ENCODE measurements around the gene PHKB. TPM values are rescaled to one million over a fixed set of nuclear protein-coding genes. Genes with fewer than 3 reads are reported as not detected.

Gene PHKB
- total RNA-seq, 2 donors from 2014 or later: 75.7 to 93.8 TPM

DNA sequence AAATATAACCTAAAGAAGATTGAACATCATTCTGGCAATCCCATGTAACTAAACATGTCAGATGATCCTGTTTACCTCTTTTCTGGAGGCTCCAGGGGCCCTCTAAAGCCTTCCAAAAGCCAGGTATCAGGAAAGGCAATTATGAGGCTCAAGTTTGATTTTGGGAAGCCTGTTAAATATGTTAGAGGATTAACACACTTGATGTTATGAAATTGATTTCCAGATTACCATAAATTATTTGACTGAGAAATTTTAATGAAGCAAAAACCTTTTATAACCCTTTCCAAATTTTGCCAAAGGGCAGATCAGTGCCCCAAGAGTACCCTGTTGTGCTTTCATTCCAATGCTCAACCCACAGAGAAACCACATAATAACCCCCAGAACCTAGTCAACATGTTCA lies 29.3 kb downstream of the PHKB start:
- ATAC-seq (ENCODE audit: insufficient number of reproducible peaks, low FRiP score, low read depth) (no peak), DNase-seq (ENCODE audit: low spot score) (no peak)
- no peak overlapping the region for H3K4me3 ChIP-seq
- H3K27me3 ChIP-seq (replicated peaks; ENCODE audit: insufficient read depth): no peaks in the 10 kb centered on the region
- peaks cover 5% of the 10 kb centered on the region for H3K9me3 ChIP-seq
- H3K36me3 ChIP-seq: no peaks in the 10 kb centered on the region
- TF ChIP-seq, protein P1, sequence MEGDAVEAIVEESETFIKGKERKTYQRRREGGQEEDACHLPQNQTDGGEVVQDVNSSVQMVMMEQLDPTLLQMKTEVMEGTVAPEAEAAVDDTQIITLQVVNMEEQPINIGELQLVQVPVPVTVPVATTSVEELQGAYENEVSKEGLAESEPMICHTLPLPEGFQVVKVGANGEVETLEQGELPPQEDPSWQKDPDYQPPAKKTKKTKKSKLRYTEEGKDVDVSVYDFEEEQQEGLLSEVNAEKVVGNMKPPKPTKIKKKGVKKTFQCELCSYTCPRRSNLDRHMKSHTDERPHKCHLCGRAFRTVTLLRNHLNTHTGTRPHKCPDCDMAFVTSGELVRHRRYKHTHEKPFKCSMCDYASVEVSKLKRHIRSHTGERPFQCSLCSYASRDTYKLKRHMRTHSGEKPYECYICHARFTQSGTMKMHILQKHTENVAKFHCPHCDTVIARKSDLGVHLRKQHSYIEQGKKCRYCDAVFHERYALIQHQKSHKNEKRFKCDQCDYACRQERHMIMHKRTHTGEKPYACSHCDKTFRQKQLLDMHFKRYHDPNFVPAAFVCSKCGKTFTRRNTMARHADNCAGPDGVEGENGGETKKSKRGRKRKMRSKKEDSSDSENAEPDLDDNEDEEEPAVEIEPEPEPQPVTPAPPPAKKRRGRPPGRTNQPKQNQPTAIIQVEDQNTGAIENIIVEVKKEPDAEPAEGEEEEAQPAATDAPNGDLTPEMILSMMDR (IDR thresholded peaks at IDR 0.05): no peak
- no peak overlapping the region for H3K27ac ChIP-seq
- H3K4me1 ChIP-seq (ENCODE audit: control insufficient read depth in 1 of 2, low read depth in 2 of 2): peaks cover 12 to 23% of the 10 kb centered on the region in 2 donors

DNA sequence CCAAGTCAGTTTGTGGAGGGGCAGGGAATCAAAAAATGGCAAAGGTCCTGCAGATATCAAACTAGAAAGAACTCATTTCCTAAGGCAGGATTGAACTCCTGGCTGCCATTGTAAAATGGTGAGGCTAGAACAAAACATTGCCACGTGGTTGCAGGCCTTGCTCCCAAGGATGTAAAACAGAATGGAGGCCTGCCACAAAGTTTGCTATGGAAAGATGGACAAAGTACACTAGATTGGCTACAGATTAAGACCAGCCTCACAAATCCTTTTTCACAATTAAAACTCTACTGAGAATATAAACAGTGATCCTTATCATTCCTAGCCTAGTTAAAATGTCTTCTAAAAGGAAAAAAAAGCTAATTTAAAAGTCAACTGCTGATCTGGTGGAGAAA lies 30.9 kb downstream of the PHKB start:
- Histone ChIP-seq H3K9me3 (peaks cover 5% of the 10 kb centered on the region), H3K4me1 (ENCODE audit: control insufficient read depth in 1 of 2, low read depth in 2 of 2) (peaks cover 12 to 23% of the 10 kb centered on the region in 2 donors), H3K36me3 (no peaks in the 10 kb centered on the region), H3K4me3 (no peak overlapping the region), H3K27ac (peak overlapping the region; percentile 46 to 68), H3K27me3 (replicated peaks; ENCODE audit: insufficient read depth) (no peaks in the 10 kb centered on the region)
- TF ChIP-seq, protein P1 (IDR thresholded peaks at IDR 0.05): no peak
- DNase-seq (ENCODE audit: low spot score) (no peak), ATAC-seq (ENCODE audit: insufficient number of reproducible peaks, low FRiP score, low read depth) (no peak)

DNA sequence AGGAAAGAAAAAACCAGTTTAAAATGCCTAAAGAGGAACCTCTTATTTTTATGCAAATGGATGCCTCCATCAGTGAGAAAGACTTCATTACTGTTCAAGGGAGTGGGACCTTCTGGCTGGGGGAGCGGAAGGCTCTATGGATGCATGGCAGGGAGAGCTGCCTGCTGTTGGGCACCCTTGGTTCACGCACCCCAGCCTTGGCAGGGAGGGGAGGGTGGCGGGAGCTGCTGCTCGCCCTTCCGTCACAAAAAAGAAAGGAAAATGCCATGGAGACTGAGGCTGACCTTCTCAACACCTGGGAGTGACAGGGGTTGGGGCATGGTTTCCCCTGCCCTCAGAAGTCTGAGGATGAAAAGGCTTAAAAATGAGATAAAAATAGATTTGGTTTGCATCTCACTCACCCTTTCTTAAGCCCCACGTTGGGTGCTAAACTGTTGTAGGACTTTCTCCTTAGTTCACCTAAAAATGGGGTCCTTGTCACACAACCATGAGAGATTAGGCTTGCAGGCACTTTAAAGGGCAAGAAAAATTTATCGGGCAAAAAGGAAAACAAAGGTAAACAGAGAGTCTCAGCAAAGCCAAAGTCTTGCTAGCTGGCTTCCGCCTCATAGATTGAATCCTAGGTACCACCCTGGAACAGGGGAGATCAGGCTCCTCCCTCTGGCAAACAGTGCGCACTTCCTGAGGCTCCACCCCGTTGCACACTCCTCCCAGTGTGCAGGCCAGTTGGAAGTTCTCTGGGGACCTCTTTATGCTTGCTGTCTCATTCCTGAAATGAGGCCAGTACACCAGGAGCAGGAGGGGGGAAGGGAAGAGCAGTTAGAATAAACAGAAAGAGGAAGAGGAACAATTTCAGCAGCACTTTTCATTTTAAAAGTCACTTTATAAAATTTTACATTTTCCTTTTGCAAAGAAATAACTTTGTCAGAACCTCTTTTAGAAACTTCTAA lies 31.6 kb downstream of the PHKB start:
- Histone ChIP-seq H3K27ac (peak overlapping the region; percentile 46 to 68), H3K4me1 (ENCODE audit: control insufficient read depth in 1 of 2, low read depth in 2 of 2) (peaks cover 12 to 23% of the 10 kb centered on the region in 2 donors), H3K36me3 (no peaks in the 10 kb centered on the region), H3K27me3 (replicated peaks; ENCODE audit: insufficient read depth) (no peaks in the 10 kb centered on the region), H3K9me3 (peaks cover 5% of the 10 kb centered on the region), H3K4me3 (peak overlapping the region; percentile 56)
- TF ChIP-seq, protein P1 (IDR thresholded peaks at IDR 0.05): no peak
- DNase-seq (ENCODE audit: low spot score) (peak; percentile 23), ATAC-seq (ENCODE audit: insufficient number of reproducible peaks, low FRiP score, low read depth) (peak; percentile 66)

DNA sequence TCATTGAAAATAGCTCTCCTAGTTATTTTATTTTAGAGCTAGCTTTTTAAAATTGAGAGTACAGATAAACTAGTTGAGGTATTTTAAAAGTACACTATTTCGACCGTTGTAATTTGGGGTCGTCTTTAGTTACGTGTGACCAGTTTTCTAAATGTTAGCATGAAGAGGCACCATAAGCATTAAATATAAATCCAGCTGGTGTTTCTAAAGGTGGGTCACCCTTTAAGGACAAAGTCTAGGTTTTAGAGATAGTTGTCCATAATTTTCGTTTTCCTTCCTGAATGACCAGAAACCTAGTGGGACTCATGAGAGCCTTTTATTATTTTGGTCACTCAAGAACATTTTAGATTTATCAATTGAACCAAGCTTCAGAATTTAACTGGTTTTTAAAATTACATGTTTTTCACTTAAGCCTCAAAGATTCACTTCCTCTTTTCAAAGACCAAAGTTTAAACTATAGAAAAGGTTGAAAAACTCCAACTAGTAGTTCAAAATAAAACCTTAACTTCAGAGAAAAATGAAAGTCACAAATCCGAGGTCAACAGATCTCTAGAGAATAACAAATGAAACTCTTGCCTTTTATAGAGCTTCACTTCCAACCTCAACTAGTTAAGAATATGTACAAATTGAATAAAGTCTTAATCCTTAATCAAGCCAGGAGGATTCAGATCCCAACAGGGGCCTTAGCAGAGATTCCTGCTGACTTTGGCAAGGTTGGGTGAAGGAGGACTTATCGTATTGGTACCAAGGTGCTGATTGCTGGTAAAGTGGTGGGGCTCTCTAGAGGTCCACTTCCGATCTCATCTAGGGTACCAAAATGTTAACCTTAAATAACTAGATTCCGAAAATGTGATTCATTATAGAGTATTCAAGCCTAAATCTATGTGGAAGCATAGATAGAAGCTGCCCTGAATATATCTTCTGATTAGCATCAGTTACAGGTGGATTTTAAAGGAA lies 32.5 kb downstream of the PHKB start:
- peak overlapping the region; percentile 46 to 68 for H3K27ac ChIP-seq
- H3K27me3 ChIP-seq (replicated peaks; ENCODE audit: insufficient read depth): no peaks in the 10 kb centered on the region
- ATAC-seq (ENCODE audit: insufficient number of reproducible peaks, low FRiP score, low read depth) (no peak), DNase-seq (ENCODE audit: low spot score) (no peak)
- peaks cover 12 to 23% of the 10 kb centered on the region in 2 donors for H3K4me1 ChIP-seq (ENCODE audit: control insufficient read depth in 1 of 2, low read depth in 2 of 2)
- no peaks in the 10 kb centered on the region for H3K36me3 ChIP-seq
- H3K4me3 ChIP-seq: peak overlapping the region; percentile 56
- TF ChIP-seq, protein P1 (IDR thresholded peaks at IDR 0.05): no peak
- peaks cover 5% of the 10 kb centered on the region for H3K9me3 ChIP-seq
